ENCODE data around the gene CSHL1.
A peak's percentile ranks its signal among the peaks of the same experiment; 100 is the strongest.

CSHL1 gene

GRCh38 chr17:63911041-63911635 lies at the start of gene CSHL1:
Gene CSHL1, minus strand, starts transcription at chr17:63911258. Its CDS starts 62 bp downstream, at chr17:63911196.
- no peak for DNase-seq

DNA sequence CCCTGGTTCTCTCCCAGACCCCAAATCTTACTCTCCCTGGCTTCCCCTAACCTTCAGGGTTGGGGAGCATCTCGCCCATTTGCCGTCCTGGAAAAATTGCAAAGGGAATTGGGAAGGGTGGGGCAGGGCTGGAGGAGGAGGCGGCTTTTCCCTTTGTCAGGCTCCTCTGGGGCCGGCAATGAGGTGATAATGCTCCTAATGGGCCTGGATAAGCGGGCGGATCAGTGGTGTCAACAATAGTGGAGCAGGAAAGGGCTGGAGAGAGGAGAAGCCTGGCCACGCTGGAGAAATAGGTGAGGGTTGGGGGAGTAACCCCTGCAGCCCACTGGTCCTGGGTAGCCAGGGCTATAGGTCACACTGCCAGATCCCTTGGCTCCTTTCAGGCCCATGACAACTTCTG lies 49.4 kb upstream of the CSHL1 start:
- DNase-seq = peak in 1 of 3 experiments; percentile 19

- peak in 2 of 3 experiments; percentile 23 to 58 for DNase-seq
Measured at GRCh38 chr17:63960006-63960405, 48.9 kb upstream of the CSHL1 start.

- DNase-seq = no peak
Measured at GRCh38 chr17:63956296-63956920, 45.4 kb upstream of the CSHL1 start.

- no peak for DNase-seq
Measured at GRCh38 chr17:63955791-63956190, 44.7 kb upstream of the CSHL1 start.

DNA sequence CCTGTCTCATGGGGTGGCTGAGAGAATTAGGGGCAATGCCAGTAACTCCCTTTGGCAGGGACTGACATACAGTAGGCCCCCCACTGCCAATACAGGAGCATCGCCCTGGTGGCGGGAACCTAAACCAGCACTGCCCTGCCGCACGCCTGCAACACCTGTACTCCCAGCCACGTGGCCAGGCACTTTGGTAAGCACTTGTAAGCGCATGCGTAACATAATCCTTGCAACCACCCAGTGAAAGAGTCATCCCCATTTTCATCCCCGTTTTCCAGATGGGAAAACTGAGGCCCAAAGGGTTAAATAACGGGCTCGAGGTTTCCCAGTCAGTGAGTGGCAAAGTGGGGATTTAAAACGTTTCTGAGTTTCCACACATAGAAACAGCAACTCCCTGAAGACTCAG lies 44.2 kb upstream of the CSHL1 start:
- no peak for DNase-seq

DNA sequence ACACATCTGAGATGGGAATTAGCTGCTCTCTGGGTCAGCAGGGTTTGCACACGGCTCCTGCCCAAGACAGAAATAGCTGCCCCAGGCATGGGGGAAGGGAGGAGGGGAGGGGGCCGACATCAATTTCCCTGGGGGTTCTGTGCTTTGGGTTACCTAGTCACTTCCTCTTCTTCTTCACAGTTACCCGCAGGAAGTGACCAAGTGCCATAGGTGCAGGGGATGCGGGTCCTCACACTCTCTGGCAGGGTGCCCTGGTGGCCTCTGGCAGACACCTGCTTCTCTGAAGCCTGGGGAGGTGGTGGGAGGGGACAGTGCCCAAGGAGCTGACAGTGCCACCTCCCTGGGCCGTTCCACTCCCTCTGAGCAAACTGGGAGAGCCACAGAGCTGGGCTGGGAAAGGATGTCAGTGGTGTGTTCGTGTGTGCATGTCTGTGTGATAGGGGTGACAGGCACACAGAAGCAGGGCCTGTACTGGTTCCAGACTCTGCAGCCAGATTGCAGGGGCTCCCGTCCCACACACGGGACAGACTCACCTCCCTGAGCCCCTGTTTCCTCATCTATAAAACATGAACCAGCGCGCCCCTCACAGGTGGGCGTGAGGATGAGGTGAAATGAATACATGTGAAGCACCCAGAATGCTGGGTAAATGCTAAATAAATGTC lies 43.5 kb upstream of the CSHL1 start:
- peak in 2 of 3 experiments; percentile 45 to 64 for DNase-seq

GRCh38 chr17:63950940-63951907 lies 40.2 kb upstream of the CSHL1 start:
- DNase-seq = peak in 2 of 3 experiments; percentile 1 to 5

DNA sequence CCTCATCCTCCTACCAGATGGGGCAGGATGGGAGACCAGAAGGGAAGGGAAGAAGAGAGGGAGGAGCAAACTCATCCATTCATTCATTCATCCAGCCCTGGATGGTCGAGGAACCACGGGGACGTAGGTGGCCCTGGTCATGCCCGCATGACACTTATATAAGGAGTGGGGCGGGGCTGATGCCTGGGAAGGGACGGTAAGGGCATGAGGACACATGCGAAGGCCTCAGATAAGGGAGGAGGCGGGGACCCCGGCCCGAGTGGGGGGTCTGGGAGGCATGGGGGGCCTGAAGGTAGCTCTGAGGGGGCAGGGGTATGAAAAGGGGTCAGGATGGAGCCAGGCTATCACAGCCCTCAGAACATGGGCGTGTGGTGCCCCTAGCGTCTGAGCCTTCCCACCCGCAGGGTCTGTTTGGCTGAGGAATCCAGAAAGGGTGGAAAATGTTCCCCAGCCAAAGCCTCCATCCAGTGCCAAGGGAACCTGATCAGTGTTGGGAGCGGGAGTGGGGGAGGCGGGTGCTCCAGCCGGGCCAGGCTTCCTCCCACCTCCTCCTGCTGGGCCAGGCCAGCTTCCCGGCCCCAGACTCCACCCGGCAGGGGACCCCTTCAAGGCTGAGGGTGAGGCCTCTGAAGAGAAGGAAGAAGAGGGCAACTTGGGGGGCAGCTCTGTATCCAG lies 38.7 kb upstream of the CSHL1 start:
- DNase-seq = no peak

GRCh38 chr17:63948521-63948920 lies 37.5 kb upstream of the CSHL1 start:
- no peak for DNase-seq

GRCh38 chr17:63947711-63948330 lies 36.8 kb upstream of the CSHL1 start:
- DNase-seq = no peak

GRCh38 chr17:63946440-63947363 lies 35.6 kb upstream of the CSHL1 start:
- DNase-seq = peak; percentile 9 to 37 (median 35)

GRCh38 chr17:63945784-63946439 lies 34.9 kb upstream of the CSHL1 start:
- no peak for DNase-seq

DNA sequence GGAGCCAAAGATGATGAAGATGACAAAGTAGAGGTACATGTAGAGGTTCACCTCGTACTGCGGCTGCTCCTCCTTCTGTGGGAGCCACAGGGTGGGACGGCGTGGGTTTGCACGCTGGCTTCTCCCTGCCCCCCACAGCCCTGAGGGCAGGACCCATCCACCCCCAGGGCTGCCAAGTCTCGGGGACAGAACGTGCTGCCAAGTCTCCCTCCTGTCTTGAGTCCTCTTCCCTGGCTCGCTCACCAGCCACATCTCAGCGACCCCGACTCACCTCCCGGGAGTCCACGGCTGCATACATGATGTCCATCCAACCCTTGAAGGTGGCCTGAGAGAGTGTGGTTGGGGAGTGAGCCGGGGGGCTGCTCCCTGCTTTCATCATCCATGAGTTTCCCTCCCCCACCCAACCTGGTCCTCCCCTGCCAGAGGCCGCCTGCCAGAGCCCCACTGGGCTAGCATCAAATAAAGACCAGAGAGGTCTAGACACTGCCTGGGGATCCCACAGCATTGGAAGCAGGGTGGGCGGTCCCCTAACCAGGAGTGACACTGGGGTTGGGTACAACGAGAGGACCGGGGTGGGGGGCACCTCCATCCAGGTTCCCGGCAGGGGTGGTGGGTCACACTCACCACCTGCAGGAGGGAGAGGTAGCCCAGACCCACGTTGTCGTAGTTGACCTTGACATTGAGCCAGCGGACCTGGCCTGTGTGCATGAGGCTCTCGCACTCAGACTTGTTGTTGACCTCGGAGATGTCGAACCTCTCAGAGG lies 33.9 kb upstream of the CSHL1 start:
- no peak for DNase-seq

DNA sequence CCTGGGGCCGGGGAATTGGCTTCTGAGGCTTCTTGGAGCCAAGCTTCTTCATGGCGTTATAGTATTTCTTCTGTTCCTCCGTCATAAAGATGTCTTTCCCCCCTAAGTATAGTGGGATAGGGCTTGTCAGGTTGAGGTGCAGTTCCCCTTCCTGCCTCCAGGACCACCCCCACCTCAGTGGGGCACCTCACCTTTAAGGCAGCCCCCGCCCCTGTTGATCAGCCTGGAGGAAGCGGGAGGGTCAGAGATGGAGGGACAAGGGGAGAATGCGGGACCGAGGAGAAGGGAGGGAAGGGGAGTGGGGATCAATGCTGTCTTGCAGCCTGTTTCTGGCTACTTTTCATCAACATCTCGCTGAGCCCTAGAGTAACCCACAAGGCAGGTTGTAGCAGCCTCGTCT lies 32.7 kb upstream of the CSHL1 start:
- no peak for DNase-seq

DNA sequence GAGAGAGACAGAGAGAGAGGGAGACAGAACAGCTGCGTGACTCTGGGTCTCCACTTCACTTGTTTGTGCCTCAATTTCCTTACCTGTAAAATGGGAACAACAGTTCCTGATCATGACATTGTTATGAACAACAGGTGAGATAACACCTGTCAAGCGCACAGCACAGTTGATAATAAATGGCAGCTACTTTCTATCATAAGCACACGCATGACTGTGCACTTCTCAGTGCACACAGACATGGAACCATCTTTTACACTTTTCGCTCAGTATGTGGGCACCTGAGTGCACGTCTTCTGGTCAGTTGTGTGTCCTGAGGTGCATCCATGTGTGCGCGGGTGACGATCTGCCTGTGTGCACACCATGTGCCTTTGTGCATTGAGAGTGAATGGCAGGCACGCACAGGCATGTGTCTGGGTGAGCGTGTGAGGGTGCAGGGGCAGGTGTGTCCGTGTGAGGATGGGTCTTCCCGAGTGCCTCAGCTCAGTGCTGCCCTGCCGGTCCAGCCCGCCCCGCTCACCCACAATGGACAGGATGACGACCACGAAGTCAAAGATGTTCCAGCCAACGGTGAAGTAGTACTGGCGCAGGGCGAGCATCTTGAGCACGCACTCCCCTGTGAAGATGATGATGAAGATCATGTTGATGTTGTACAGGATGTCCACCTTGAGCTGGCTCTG lies 31.4 kb upstream of the CSHL1 start:
- no peak for DNase-seq

DNA sequence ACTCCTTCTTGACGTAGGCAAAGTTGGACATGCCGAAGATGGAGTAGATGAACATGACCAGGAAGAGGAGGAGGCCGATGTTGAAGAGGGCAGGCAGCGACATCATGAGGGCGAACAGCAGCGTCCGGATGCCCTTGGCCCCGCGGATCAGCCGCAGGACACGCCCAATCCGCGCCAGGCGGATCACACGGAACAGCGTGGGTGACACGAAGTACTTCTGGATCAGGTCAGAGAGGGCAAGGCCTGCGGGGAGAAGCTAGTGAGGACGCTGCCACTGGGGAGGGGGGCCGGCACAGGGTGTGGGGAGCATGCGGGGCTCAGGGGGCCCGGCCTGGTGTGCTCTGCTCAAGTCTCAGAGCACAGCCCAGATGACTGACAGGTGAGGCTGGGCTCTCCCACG lies 30.7 kb upstream of the CSHL1 start:
- no peak for DNase-seq

DNA sequence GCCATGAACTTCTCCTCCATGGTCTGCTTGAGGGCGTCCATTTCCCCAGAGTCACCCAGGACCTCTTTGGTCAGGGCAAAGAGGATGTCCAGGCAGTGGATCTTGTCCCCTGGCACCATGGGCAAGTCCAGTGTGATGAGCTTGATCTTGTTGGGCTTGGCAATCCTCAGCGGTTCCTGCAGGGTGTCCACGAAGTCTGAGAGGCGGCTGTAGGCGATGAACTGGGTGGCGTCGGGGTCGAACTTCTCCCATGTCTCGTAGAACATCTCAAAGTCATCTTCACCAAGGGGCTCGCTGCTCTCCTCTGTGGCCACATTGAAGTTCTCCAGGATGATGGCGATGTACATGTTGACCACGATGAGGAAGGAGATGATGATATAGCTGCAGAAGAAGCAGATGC lies 30.1 kb upstream of the CSHL1 start:
- DNase-seq = no peak

- no peak for DNase-seq
Measured at GRCh38 chr17:63940584-63940983, 29.5 kb upstream of the CSHL1 start.

Data from NCI-H1417 (cell line).